WTC11 (cell line): ENCODE measurements around the gene ADCY10. TPM values are rescaled to one million over a fixed set of nuclear protein-coding genes. Genes with fewer than 3 reads are reported as not detected.

Experiments used
- ATAC-seq: fragments of 200-7000 bp; cut with Tn5 transposase; 2 replicates; pipeline ENCODE4 v1.10.0; 2021; ENCODE audit warnings: mild to moderate bottlenecking, moderate library complexity
- CTCF ChIA-PET: fragments of 300-600 bp; sonication (Branson Sonifier 250); formaldehyde crosslinking; loops from one replicate; lab custom pipeline; 2021; ENCODE audit warnings: antibody characterized with exemption; lab: Charles Lee
- POLR2A ChIA-PET: fragments of 350-600 bp; sonication (Branson Sonifier 250); formaldehyde crosslinking; loops from one replicate; lab custom pipeline; 2021; ENCODE audit warnings: antibody characterized with exemption; lab: Charles Lee
- DNase-seq: peaks from one replicate; pipeline ENCODE4 v3.0.0; 2021; ENCODE audit warnings: low spot score
- H3K27ac Mint-ChIP-seq: 2 replicates; pipeline ENCODE4 v1.8.0; 2021; ENCODE audit warnings: mixed read lengths
- H3K27me3 Mint-ChIP-seq: 2 replicates; pipeline ENCODE4 v1.8.0; 2021; ENCODE audit warnings: low read depth, mild to moderate bottlenecking, moderate library complexity, mixed read lengths
- H3K36me3 Mint-ChIP-seq: 2 replicates; pipeline ENCODE4 v1.8.0; 2021; ENCODE audit warnings: mixed read lengths
- H3K4me1 Mint-ChIP-seq: 2 replicates; pipeline ENCODE4 v1.8.0; 2022; ENCODE audit warnings: mixed read lengths
- H3K4me3 Mint-ChIP-seq: 2 replicates; pipeline ENCODE4 v1.8.0; 2021; ENCODE audit warnings: mild to moderate bottlenecking, moderate library complexity, mixed read lengths
- H3K9me3 Mint-ChIP-seq: 2 replicates; pipeline ENCODE4 v1.8.0; 2021; ENCODE audit warnings: mixed read lengths
- AFF4 ChIP-seq: sonication (generic); formaldehyde crosslinking; IDR thresholded peaks from 2 replicates; pipeline ENCODE4 v1.8.1; 2023; ENCODE audit warnings: mild to moderate bottlenecking, missing genetic modification reagents, borderline replicate concordance
- ATF6 ChIP-seq: sonication (generic); formaldehyde crosslinking; IDR thresholded peaks from 2 replicates; pipeline ENCODE4 v1.8.1; 2023; ENCODE audit warnings: mild to moderate bottlenecking, missing genetic modification reagents
- CTCF ChIP-seq: fragments of 200-600 bp; IDR thresholded peaks from 2 replicates; pipeline ENCODE4 v1.8.0; 2022; ENCODE audit warnings: antibody characterized with exemption
- EMX1 ChIP-seq: fragments of 250-450 bp; sonication (Bioruptor Pico); IDR thresholded peaks from 2 replicates; pipeline ENCODE4 v1.8.0; 2021; ENCODE audit warnings: mild to moderate bottlenecking
- IRF2 ChIP-seq: sonication (generic); formaldehyde crosslinking; IDR thresholded peaks from 2 replicates; pipeline ENCODE4 v1.8.0; 2022; ENCODE audit warnings: low read depth, missing genetic modification reagents, borderline replicate concordance
- JAZF1 ChIP-seq: fragments of 250-450 bp; sonication (Bioruptor Pico); IDR thresholded peaks from 2 replicates; pipeline ENCODE4 v1.9.0; 2021; ENCODE audit warnings: moderate library complexity, mild to moderate bottlenecking, inconsistent platforms
- MXD4 ChIP-seq: fragments of 250-450 bp; sonication (Bioruptor Pico); IDR thresholded peaks from 2 replicates; pipeline ENCODE4 v1.8.0; 2021; ENCODE audit warnings: mild to moderate bottlenecking, moderate library complexity, borderline replicate concordance
- NFATC4 ChIP-seq: fragments of 250-450 bp; sonication (Bioruptor Pico); IDR thresholded peaks from 2 replicates; pipeline ENCODE4 v1.9.0; 2021; ENCODE audit warnings: mild to moderate bottlenecking
- NFYB ChIP-seq: sonication (generic); formaldehyde crosslinking; conservative IDR thresholded peaks from 2 replicates; pipeline ENCODE4 v1.8.0; 2022; ENCODE audit warnings: low read depth, missing genetic modification reagents
- NR2C2 ChIP-seq: sonication (generic); formaldehyde crosslinking; IDR thresholded peaks from 2 replicates; pipeline ENCODE4 v1.8.0; 2022; ENCODE audit warnings: mild to moderate bottlenecking, missing genetic modification reagents
- PRRX2 ChIP-seq: fragments of 250-450 bp; sonication (Bioruptor Pico); IDR thresholded peaks from 2 replicates; pipeline ENCODE4 v1.8.0; 2021; ENCODE audit warnings: mild to moderate bottlenecking
- RELA ChIP-seq: sonication (generic); formaldehyde crosslinking; IDR thresholded peaks from 2 replicates; pipeline ENCODE4 v1.8.1; 2022; ENCODE audit warnings: missing genetic modification reagents, mild to moderate bottlenecking, borderline replicate concordance
- TCF7 ChIP-seq: sonication (generic); formaldehyde crosslinking; IDR thresholded peaks from 2 replicates; pipeline ENCODE4 v1.8.0; 2022; ENCODE audit warnings: mild to moderate bottlenecking, low read depth, missing genetic modification reagents, moderate library complexity
- TEAD4 ChIP-seq: sonication (generic); formaldehyde crosslinking; IDR thresholded peaks from 2 replicates; pipeline ENCODE4 v1.8.0; 2022; ENCODE audit warnings: mild to moderate bottlenecking, missing genetic modification reagents
- ZBTB21 ChIP-seq: sonication (generic); formaldehyde crosslinking; IDR thresholded peaks from 2 replicates; pipeline ENCODE4 v1.8.1; 2023; ENCODE audit warnings: mild to moderate bottlenecking, missing genetic modification reagents, borderline replicate concordance
- ZBTB43 ChIP-seq: sonication (generic); formaldehyde crosslinking; IDR thresholded peaks from 2 replicates; pipeline ENCODE4 v1.8.1; 2023; ENCODE audit warnings: mild to moderate bottlenecking, missing genetic modification reagents
- ZNF121 ChIP-seq: sonication (generic); formaldehyde crosslinking; IDR thresholded peaks from 2 replicates; pipeline ENCODE4 v1.8.0; 2023; ENCODE audit warnings: missing genetic modification reagents
- ZNF416 ChIP-seq: fragments of 250-450 bp; sonication (Bioruptor Pico); IDR thresholded peaks from 2 replicates; pipeline ENCODE4 v1.9.0; 2021; ENCODE audit warnings: mild to moderate bottlenecking, inconsistent platforms
- total RNA-seq: library from RNA; stranded (reverse); gene quantifications from 3 replicates; pipeline ENCODE4 v1.2.3, GENCODE V29; 2021
- TF ChIP-seq, protein P1 (sequence below): sonication (generic); formaldehyde crosslinking; conservative IDR thresholded peaks from 2 replicates; pipeline ENCODE4 v1.8.1; 2023; ENCODE audit warnings: mild to moderate bottlenecking, low read depth, missing genetic modification reagents, moderate library complexity
- TF ChIP-seq, protein P2 (sequence below): sonication (generic); formaldehyde crosslinking; IDR thresholded peaks from 2 replicates; pipeline ENCODE4 v1.8.0; 2022; ENCODE audit warnings: mild to moderate bottlenecking, missing genetic modification reagents
- TF ChIP-seq, protein P3 (sequence below): fragments of 250-450 bp; sonication (Bioruptor Pico); IDR thresholded peaks from 2 replicates; pipeline ENCODE4 v1.9.0; 2021; ENCODE audit warnings: moderate library complexity, mild to moderate bottlenecking, inconsistent platforms, borderline replicate concordance
- TF ChIP-seq, protein P4 (sequence below): sonication (generic); formaldehyde crosslinking; IDR thresholded peaks from 2 replicates; pipeline ENCODE4 v1.8.0; 2022; ENCODE audit warnings: mild to moderate bottlenecking, missing genetic modification reagents

The ADCY10 gene
- total RNA-seq, 1 experiment from 2014 or later: 0.07 TPM

DNA sequence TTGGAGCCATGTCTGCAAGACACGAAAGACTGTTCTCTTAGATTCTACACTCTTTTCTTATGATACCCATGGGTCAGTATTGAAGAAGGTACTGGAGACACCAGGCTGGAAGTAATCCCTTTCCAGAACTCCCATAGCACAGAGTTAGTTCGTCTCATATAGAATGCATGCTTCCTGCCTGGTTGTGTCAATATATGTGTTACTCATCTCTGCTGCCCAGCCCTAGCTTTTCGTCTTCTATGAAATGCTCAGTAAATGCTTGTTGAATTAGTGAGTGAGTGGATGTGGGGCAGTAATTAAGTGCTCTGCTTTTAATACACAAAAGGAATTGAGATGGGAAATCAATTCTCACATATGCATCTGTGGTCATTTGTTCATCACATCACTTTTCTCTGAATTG is 32.1 kb downstream of the ADCY10 start (continued):
- TF ChIP-seq, protein P1, sequence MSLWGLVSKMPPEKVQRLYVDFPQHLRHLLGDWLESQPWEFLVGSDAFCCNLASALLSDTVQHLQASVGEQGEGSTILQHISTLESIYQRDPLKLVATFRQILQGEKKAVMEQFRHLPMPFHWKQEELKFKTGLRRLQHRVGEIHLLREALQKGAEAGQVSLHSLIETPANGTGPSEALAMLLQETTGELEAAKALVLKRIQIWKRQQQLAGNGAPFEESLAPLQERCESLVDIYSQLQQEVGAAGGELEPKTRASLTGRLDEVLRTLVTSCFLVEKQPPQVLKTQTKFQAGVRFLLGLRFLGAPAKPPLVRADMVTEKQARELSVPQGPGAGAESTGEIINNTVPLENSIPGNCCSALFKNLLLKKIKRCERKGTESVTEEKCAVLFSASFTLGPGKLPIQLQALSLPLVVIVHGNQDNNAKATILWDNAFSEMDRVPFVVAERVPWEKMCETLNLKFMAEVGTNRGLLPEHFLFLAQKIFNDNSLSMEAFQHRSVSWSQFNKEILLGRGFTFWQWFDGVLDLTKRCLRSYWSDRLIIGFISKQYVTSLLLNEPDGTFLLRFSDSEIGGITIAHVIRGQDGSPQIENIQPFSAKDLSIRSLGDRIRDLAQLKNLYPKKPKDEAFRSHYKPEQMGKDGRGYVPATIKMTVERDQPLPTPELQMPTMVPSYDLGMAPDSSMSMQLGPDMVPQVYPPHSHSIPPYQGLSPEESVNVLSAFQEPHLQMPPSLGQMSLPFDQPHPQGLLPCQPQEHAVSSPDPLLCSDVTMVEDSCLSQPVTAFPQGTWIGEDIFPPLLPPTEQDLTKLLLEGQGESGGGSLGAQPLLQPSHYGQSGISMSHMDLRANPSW (CRISPR knock-in tag): no peak
- TF ChIP-seq ZNF121 (CRISPR knock-in tag): no peak
- no peak for TF ChIP-seq ZBTB21 (CRISPR knock-in tag)
- TF ChIP-seq, protein P2, sequence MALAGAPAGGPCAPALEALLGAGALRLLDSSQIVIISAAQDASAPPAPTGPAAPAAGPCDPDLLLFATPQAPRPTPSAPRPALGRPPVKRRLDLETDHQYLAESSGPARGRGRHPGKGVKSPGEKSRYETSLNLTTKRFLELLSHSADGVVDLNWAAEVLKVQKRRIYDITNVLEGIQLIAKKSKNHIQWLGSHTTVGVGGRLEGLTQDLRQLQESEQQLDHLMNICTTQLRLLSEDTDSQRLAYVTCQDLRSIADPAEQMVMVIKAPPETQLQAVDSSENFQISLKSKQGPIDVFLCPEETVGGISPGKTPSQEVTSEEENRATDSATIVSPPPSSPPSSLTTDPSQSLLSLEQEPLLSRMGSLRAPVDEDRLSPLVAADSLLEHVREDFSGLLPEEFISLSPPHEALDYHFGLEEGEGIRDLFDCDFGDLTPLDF (CRISPR knock-in tag): no peak
- TF ChIP-seq ZBTB43: no peak
- no peak for TF ChIP-seq TEAD4 (CRISPR knock-in tag)
- TF ChIP-seq NR2C2 (CRISPR knock-in tag): no peak
- TF ChIP-seq PRRX2 (CRISPR knock-in tag): no peak
- TF ChIP-seq JAZF1: no peak
- TF ChIP-seq AFF4 (CRISPR knock-in tag): no peak

DNA sequence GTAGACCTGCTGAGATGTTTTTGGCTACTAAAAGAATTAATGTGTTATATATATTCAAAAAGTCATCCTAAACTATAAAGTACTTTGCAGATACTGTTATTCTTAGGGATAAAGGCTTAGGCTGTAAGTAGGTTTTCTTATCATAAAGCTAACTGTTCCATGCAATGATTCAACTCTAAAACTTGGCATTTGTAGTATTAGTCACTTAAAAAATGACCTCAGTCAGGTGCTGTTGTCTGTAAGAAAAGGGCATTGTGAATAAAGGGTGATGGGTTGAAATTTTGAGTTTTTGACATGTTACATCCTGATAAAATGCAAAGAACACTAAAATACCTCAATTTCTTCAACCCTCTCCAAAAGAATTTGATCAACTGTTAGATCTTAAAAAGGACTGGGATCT is 32.9 kb downstream of the ADCY10 start:
- POLR2A ChIA-PET: no interaction called here

GRCh38 chr1:167880580-167881021 is 33.3 kb downstream of the ADCY10 start:
- peaks cover 5% of the 10 kb centered on the region for H3K9me3 Mint-ChIP-seq
- ATAC-seq (no peak), DNase-seq (no peak)
- no peak overlapping the region for H3K27ac Mint-ChIP-seq
- ChIA-PET CTCF (no interaction called here), POLR2A (no interaction called here)
- H3K36me3 Mint-ChIP-seq: no peaks in the 10 kb centered on the region
- H3K27me3 Mint-ChIP-seq: no peaks in the 10 kb centered on the region
- H3K4me1 Mint-ChIP-seq: no peaks in the 10 kb centered on the region; the same call in 1 of the 2 replicates
- no peak overlapping the region for H3K4me3 Mint-ChIP-seq
- TF ChIP-seq NFYB (CRISPR knock-in tag) (no peak), CTCF (no peak), EMX1 (no peak), IRF2 (CRISPR knock-in tag) (no peak), TCF7 (CRISPR knock-in tag) (no peak), ZNF416 (CRISPR knock-in tag) (no peak), NR2C2 (CRISPR knock-in tag) (no peak), MXD4 (no peak), ATF6 (CRISPR knock-in tag) (no peak)
- TF ChIP-seq, protein P3, sequence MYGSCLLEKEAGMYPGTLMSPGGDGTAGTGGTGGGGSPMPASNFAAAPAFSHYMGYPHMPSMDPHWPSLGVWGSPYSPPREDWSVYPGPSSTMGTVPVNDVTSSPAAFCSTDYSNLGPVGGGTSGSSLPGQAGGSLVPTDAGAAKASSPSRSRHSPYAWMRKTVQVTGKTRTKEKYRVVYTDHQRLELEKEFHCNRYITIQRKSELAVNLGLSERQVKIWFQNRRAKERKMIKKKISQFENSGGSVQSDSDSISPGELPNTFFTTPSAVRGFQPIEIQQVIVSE (CRISPR knock-in tag): no peak
- TF ChIP-seq, protein P4, sequence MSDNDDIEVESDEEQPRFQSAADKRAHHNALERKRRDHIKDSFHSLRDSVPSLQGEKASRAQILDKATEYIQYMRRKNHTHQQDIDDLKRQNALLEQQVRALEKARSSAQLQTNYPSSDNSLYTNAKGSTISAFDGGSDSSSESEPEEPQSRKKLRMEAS (CRISPR knock-in tag): no peak

More for the DNA sequence above, 32.9 kb downstream of the ADCY10 start:
- ATAC-seq (no peak), DNase-seq (no peak)
- Mint-ChIP-seq H3K27me3 (no peaks in the 10 kb centered on the region), H3K27ac (no peak overlapping the region), H3K4me1 (no peaks in the 10 kb centered on the region), H3K36me3 (no peaks in the 10 kb centered on the region), H3K9me3 (peaks cover 5% of the 10 kb centered on the region)
- CTCF ChIA-PET: no interaction called here
- TF ChIP-seq RELA (CRISPR knock-in tag): no peak
- no peak for TF ChIP-seq NFATC4
- TF ChIP-seq, all 79 proteins: peak for 0
- no peak overlapping the region for H3K4me3 Mint-ChIP-seq
